ENCODE measurements around the gene CORO2B. TPM values are rescaled to one million over a fixed set of nuclear protein-coding genes. Genes with fewer than 3 reads are reported as not detected.

CORO2B gene
- polyA plus RNA-seq, 3 donors = 0.03 TPM; not detected in 2

DNA sequence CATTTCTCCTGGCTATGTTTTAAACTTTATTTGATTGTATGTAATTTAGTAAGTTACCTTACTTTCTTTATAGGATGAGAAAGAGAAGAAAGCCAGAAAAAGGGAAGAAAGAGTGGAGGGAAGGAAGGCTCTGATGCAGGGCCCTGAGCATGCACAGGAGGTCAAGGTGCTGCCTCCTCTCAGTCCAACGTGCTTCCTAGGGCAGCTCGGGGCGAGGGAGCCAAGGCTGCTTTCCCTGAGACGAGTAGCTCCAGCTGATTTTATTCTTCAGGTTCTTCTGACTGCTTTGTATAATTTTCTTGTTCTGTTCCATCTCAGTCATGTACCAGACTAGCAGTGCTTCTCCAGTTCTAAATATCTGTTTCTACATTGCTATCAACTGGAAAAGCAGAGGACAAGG, 3.4 kb downstream of the CORO2B start:
- Histone ChIP-seq H3K4me3 (replicated peaks in 1 of 3; ENCODE audit: low read depth in 2 of 3, low read length in 3 of 3) (no peak overlapping the region), H3K36me3 (replicated peaks in 1 of 2; ENCODE audit: control insufficient read depth in 1 of 2, insufficient read depth in 2 of 2, low read length in 2 of 2) (no peaks in the 10 kb centered on the region), H4K20me1 (ENCODE audit: insufficient read depth, low read length) (no peaks in the 10 kb centered on the region), H3K4me1 (ENCODE audit: control insufficient read depth in 1 of 2, insufficient read depth in 2 of 2, low read length in 2 of 2) (peaks cover 10 to 15% of the 10 kb centered on the region in 2 donors), H3K27me3 (ENCODE audit: control insufficient read depth in 2 of 2, insufficient read depth in 2 of 2, low read length in 2 of 2) (peaks cover 9 to 27% of the 10 kb centered on the region in 2 donors), H3K79me2 (ENCODE audit: insufficient read depth, low read length) (no peaks in the 10 kb centered on the region), H2AFZ (ENCODE audit: insufficient read depth, low read depth, low read length, poor library complexity, severe bottlenecking) (no peak overlapping the region), H3K9ac (ENCODE audit: insufficient read depth, low read length, poor library complexity, severe bottlenecking) (no peak overlapping the region), H3K9me3 (replicated peaks in 1 of 2; ENCODE audit: control insufficient read depth in 1 of 2, insufficient read depth in 1 of 2, low read length in 2 of 2) (peaks cover 0 to 5% of the 10 kb centered on the region in 2 donors), H3K4me2 (replicated peaks; ENCODE audit: extremely low read depth, low read length, poor library complexity, severe bottlenecking) (no peak overlapping the region), H3K27ac (ENCODE audit: low read depth in 1 of 2, low read length in 2 of 2) (no peak overlapping the region)
- peaks cover 27 to 43% (median 29%) of the 10 kb centered on the region in 3 donors for H3K27me3 Mint-ChIP-seq (ENCODE audit: low read depth in 3 of 3)
- intact Hi-C loops (cut with micrococcal nuclease) = no loop called here
- 72% methylated on average over 4 of the region's 4 CpGs for WGBS (ENCODE audit: insufficient coverage)
- H3K9me3 Mint-ChIP-seq = peaks cover 0 to 3% (median 0%) of the 10 kb centered on the region in 7 donors
- DNase-seq = no peak
- TF ChIP-seq, protein P1, sequence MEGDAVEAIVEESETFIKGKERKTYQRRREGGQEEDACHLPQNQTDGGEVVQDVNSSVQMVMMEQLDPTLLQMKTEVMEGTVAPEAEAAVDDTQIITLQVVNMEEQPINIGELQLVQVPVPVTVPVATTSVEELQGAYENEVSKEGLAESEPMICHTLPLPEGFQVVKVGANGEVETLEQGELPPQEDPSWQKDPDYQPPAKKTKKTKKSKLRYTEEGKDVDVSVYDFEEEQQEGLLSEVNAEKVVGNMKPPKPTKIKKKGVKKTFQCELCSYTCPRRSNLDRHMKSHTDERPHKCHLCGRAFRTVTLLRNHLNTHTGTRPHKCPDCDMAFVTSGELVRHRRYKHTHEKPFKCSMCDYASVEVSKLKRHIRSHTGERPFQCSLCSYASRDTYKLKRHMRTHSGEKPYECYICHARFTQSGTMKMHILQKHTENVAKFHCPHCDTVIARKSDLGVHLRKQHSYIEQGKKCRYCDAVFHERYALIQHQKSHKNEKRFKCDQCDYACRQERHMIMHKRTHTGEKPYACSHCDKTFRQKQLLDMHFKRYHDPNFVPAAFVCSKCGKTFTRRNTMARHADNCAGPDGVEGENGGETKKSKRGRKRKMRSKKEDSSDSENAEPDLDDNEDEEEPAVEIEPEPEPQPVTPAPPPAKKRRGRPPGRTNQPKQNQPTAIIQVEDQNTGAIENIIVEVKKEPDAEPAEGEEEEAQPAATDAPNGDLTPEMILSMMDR (IDR thresholded peaks at IDR 0.05) = no peak
- H3K36me3 Mint-ChIP-seq = peaks cover 3 to 8% of the 10 kb centered on the region in 2 donors
- no peak overlapping the region for H3K27ac Mint-ChIP-seq
- peaks cover 15% of the 10 kb centered on the region for H3K4me1 Mint-ChIP-seq
- no peak overlapping the region for H3K4me3 Mint-ChIP-seq

DNA sequence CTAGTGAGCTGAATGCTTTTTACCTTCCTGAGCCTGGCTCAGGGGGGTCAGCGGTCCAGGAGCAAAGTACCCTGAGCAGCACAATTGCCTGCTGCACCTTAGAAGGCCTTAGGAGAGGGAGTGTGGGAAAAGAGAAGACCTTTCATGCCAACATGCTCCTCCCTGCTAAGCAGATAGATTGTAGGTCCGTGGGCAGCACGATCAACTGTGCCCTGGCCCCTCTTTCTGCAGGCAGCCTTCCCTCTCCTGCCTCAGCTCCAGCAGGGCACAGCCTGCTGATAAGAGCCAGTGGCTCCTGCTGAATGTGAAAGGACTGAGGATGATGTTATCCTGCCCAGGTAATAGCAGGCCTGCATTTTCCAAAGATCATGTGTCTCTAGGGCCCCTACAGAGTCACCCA, 4.1 kb downstream of the CORO2B start:
- H3K36me3 ChIP-seq (replicated peaks in 1 of 2; ENCODE audit: control insufficient read depth in 1 of 2, insufficient read depth in 2 of 2, low read length in 2 of 2) = no peaks in the 10 kb centered on the region
- peaks cover 0 to 3% (median 0%) of the 10 kb centered on the region in 7 donors for H3K9me3 Mint-ChIP-seq
- peaks cover 4 to 9% of the 10 kb centered on the region in 2 donors for H3K4me1 ChIP-seq (ENCODE audit: control insufficient read depth in 1 of 2, insufficient read depth in 2 of 2, low read length in 2 of 2)
- H3K27ac Mint-ChIP-seq = no peak overlapping the region
- no peak overlapping the region for H3K9ac ChIP-seq (ENCODE audit: insufficient read depth, low read length, poor library complexity, severe bottlenecking)
- H3K4me2 ChIP-seq (replicated peaks; ENCODE audit: extremely low read depth, low read length, poor library complexity, severe bottlenecking) = no peak overlapping the region
- no peaks in the 10 kb centered on the region for H3K79me2 ChIP-seq (ENCODE audit: insufficient read depth, low read length)
- peaks cover 26 to 38% (median 27%) of the 10 kb centered on the region in 3 donors for H3K27me3 Mint-ChIP-seq (ENCODE audit: low read depth in 3 of 3)
- intact Hi-C loops (cut with micrococcal nuclease) = no loop called here
- TF ChIP-seq, protein P1 (IDR thresholded peaks at IDR 0.05) = no peak
- H3K9me3 ChIP-seq (replicated peaks in 1 of 2; ENCODE audit: control insufficient read depth in 1 of 2, insufficient read depth in 1 of 2, low read length in 2 of 2) = peaks cover 0 to 5% of the 10 kb centered on the region in 2 donors
- H4K20me1 ChIP-seq (ENCODE audit: insufficient read depth, low read length) = no peaks in the 10 kb centered on the region
- H2AFZ ChIP-seq (ENCODE audit: insufficient read depth, low read depth, low read length, poor library complexity, severe bottlenecking) = no peak overlapping the region
- 100% methylated on average over 1 of the region's 3 CpGs for WGBS (ENCODE audit: insufficient coverage)
- peaks cover 3 to 8% of the 10 kb centered on the region in 2 donors for H3K36me3 Mint-ChIP-seq
- no peak overlapping the region for H3K4me3 ChIP-seq (replicated peaks in 1 of 3; ENCODE audit: low read depth in 2 of 3, low read length in 3 of 3)
- H3K27me3 ChIP-seq (ENCODE audit: control insufficient read depth in 2 of 2, insufficient read depth in 2 of 2, low read length in 2 of 2) = peaks cover 9 to 27% of the 10 kb centered on the region in 2 donors
- peaks cover 9% of the 10 kb centered on the region for H3K4me1 Mint-ChIP-seq
- no peak for DNase-seq
- H3K4me3 Mint-ChIP-seq = no peak overlapping the region
- H3K27ac ChIP-seq (ENCODE audit: low read depth in 1 of 2, low read length in 2 of 2) = no peak overlapping the region

All from CD14-positive monocyte (primary cell).